AG09319 (cell line): Measurements from ENCODE around the gene ZNF362.
A peak's percentile ranks its signal among the peaks of the same experiment; 100 is the strongest.

Experiments used
- DNase-seq: peaks from one replicate; pipeline ENCODE4 v3.0.0-alpha.2; 2010; ENCODE audit warnings: low read depth; ENCODE audit errors: extremely low read depth
- TF ChIP-seq, protein P1 (sequence below): IDR thresholded peaks from 2 replicates; pipeline ENCODE4 v1.5.1; 2011; ENCODE audit warnings: low read depth, mild to moderate bottlenecking, inconsistent platforms, low read length, moderate library complexity

ZNF362 gene

DNA sequence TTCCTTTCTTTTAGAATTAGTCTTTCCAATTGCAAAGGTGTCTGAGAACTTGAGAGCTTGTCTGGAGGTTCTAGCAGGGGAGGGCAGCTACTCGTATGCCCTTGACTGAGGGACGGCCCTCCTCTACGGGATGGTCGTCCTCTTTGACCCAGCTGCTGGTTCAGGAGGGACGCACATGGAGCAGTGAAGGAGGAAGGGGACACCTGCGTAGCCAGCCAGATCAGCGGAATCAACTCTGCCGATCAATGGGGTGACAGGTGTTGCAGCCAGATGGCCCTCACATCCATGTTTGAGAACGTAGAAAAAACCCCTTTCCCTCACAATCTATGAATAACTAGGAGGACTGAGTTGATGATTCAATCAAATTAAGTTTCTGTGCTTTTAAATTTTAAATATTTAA lies 80.3 kb downstream of the ZNF362 start:
- TF ChIP-seq, protein P1, sequence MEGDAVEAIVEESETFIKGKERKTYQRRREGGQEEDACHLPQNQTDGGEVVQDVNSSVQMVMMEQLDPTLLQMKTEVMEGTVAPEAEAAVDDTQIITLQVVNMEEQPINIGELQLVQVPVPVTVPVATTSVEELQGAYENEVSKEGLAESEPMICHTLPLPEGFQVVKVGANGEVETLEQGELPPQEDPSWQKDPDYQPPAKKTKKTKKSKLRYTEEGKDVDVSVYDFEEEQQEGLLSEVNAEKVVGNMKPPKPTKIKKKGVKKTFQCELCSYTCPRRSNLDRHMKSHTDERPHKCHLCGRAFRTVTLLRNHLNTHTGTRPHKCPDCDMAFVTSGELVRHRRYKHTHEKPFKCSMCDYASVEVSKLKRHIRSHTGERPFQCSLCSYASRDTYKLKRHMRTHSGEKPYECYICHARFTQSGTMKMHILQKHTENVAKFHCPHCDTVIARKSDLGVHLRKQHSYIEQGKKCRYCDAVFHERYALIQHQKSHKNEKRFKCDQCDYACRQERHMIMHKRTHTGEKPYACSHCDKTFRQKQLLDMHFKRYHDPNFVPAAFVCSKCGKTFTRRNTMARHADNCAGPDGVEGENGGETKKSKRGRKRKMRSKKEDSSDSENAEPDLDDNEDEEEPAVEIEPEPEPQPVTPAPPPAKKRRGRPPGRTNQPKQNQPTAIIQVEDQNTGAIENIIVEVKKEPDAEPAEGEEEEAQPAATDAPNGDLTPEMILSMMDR, result no peak
- DNase-seq, result no peak

DNA sequence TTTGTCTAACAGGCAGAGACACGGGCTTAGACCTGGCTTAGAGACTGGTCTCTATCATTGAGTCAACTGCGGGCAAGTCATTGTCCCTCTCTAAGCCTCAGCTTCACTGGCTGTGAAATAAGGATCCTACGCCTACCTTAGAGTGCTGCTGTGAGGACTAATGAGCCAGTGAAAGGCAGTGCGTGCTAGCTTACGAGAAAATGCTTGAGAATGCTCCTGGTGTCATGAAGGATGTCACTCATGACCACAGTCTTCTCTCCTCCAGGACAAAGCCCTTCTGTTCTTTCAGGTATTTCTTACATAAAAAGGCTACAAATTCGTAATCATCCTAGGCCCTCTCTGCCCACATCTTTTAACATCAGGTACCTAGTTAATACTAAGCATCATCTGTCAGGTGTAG lies 81.1 kb downstream of the ZNF362 start:
- TF ChIP-seq, protein P1, result no peak
- DNase-seq, result no peak

DNA sequence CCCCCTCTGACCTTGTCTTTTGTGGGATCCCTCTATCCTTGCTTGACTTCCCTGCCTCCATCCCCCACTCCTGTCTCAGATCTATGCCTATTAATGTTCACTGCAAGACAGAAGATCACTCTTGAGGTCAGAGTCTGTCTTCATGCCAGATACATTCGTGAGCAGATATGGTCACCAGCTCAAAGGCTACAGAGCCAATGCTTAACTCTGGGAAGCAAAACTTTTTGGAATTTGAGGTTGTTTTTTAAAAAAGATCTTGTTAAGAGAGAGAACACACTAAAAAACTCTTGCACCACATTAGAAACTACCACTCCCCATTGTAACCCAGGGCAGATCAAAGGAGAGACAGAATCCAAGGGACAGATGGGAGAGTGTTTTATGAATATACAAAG lies 81.8 kb downstream of the ZNF362 start:
- no peak for DNase-seq
- TF ChIP-seq, protein P1, result no peak

DNA sequence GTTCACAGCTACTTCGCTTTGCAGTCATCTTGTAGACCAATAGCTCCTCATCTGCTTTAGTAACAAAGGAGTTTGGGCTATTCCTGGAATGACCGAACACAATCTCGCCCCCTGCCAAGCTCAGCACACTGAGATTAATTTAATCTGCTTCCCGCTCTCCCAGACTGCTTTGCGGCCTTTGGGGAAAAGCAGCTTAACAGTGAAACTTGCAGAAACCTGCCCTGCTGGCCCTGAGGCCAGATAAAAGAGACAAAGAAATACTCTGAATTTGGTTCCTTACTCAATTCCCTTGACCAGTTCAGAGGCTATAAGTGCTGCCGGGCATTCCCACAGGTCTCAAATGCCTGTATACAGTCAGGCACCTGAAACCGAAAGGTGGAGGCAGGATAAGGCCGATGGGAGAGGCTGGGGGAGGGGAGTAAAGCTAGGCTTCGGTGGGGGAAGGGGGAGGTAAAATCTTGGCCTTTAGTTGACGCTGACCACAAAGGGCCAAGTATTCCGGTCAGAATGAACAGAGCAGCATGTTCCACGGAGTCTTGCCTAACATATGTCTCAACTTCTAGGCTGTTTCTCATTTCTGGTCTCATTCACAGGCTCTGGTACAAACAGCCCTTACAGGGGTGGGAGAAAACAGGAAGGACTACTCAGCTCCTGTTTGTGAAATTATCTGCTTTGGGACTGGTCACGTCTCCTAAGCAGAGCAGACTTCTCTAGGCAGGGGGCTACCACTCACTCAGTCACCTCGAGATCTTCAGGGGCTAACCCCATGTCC lies 82.3 kb downstream of the ZNF362 start:
- TF ChIP-seq, protein P1, result no peak
- no peak for DNase-seq

DNA sequence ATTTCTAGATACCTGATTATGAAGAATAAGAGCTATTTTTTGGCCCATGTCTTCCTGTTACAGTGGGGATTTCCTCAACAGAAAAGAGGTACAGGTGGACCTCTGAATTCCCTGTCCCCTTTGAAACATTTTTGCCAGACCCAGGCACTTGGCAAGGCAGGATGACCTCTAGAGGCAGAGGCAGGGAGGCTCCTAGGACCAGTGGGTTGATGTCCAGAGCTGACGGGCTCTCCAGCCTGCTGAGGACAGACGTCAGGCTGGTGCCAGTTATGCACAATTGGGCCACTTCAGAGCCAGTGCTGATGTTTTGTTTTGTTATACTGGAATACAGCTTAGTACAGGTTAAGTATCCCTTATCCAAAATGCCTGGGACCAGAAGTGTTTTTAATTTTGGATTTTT lies 83.1 kb downstream of the ZNF362 start:
- no peak for DNase-seq
- TF ChIP-seq, protein P1, result peak; percentile 9

DNA sequence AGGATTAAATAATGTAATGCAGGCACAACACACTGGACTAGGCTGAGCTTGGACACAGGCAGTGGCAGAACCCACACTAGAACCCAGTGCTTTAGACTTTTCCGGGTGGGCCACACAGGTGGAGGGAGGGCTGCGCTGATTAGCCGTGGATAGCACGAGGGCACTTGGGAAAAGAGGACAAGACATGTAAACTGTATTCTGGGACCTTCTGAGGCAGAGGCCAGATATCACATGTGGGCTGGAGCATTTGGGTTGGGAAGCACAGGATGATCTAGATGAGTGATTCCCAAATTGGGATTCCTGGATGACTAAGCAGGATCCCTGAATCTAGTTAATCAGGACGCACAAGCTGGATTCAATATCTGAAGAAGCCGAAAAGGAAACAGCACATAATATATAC lies 84.9 kb downstream of the ZNF362 start:
- DNase-seq, result no peak
- TF ChIP-seq, protein P1, result no peak

DNA sequence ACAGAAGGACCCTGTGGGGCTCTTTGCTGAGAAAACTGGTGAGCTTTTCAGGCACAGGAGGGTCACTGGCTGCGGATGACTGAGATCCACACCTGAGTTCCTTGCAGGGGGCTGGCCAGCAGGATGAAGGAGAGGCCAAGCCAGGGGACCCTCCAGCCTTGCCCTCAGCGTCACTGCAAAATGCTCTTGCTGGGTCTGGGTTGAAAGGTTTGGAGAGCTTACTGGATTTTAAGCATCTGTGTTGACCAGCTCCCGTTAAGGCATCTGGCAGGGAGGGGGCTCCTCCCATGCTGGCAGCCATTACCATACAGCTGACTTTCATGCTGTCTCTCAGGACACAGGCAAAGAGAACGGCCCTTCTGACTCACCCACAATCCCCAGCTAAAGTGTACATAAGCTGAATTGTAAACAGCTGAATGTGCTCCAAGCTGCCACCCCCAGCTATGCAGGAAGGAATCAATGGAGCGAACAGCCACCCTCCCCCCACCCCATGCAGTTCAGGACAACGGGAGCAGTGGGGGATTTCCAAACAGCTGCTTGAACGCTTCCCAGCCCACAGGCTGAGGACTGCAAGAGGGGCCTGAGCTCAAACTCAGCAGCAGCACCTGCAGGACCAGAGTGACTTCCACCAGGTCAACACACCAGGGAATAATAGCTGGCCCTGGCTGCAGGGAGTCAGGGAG lies 85.9 kb downstream of the ZNF362 start:
- TF ChIP-seq, protein P1, result no peak
- DNase-seq, result peak; percentile 93
